ENCODE data around the gene PHYKPL. TPM values are rescaled to one million over a fixed set of nuclear protein-coding genes. Genes with fewer than 3 reads are reported as not detected.

PHYKPL gene
- total and polyA plus RNA-seq, 7 donors: 26.0 to 121 (median 47.6) TPM

GRCh38 chr5:178163772-178164735 lies 68.5 kb downstream of the PHYKPL start:
- DNase-seq: peak; percentile 89
- H3K4me1 ChIP-seq: peaks cover 0 to 9% (median 9%) of the 10 kb centered on the region in 4 donors
- TF ChIP-seq CTCF (IDR thresholded peaks at IDR 0.05) (peak; percentile 94 to 100 (median 97)), POLR2A (IDR thresholded peaks at IDR 0.05) (no peak)
- intact Hi-C loops (cut with DNase I): loop anchor here (1.0 to 5.0 kb wide), 2 partner anchors 42 to 88 kb away; no protein-coding TSS in a partner anchor
- H3K9me3 ChIP-seq: no peaks in the 10 kb centered on the region
- peak overlapping the region in 2 of 4 donors; percentile 12 to 16 for H3K4me3 ChIP-seq
- H3K27ac ChIP-seq: no peak overlapping the region
- peaks cover 0 to 33% (median 14%) of the 10 kb centered on the region in 3 donors for H3K27me3 ChIP-seq
- H3K36me3 ChIP-seq: no peaks in the 10 kb centered on the region
- 10 to 12% methylated on average over 33 of the region's 33 CpGs for WGBS, 2 donors

- Histone ChIP-seq H3K27ac (no peak overlapping the region), H3K36me3 (no peaks in the 10 kb centered on the region), H3K27me3 (peaks cover 0 to 33% (median 14%) of the 10 kb centered on the region in 3 donors), H3K9me3 (no peaks in the 10 kb centered on the region), H3K4me1 (peaks cover 0 to 9% (median 9%) of the 10 kb centered on the region in 4 donors), H3K4me3 (no peak overlapping the region)
- no peak for TF ChIP-seq POLR2A (IDR thresholded peaks at IDR 0.05)
- 79 to 82% methylated on average over 9 of the region's 9 CpGs for WGBS, 2 donors
- no peak for DNase-seq
- intact Hi-C loops (cut with DNase I): loop anchor here (5.0 kb wide), 1 partner anchor 40 kb away; no protein-coding TSS in a partner anchor
These were observed 70.1 kb downstream of the PHYKPL start for GRCh38 chr5:178162481-178162880.

- H3K27me3 ChIP-seq: peaks cover 0 to 22% (median 8%) of the 10 kb centered on the region in 3 donors
- no peak overlapping the region for H3K27ac ChIP-seq
- H3K9me3 ChIP-seq: no peaks in the 10 kb centered on the region
- no peaks in the 10 kb centered on the region for H3K36me3 ChIP-seq
- TF ChIP-seq POLR2AphosphoS5 (IDR thresholded peaks at IDR 0.05) (no peak), CTCF (IDR thresholded peaks at IDR 0.05) (no peak), EP300 (IDR thresholded peaks at IDR 0.05) (no peak), POLR2A (IDR thresholded peaks at IDR 0.05) (no peak)
- DNase-seq: no peak
- intact Hi-C loops (cut with DNase I): loop anchor here (5.0 kb wide), 1 partner anchor 38 kb away; no protein-coding TSS in a partner anchor
- H3K4me1 ChIP-seq: peaks cover 0 to 9% (median 9%) of the 10 kb centered on the region in 4 donors
- 86 to 87% methylated on average over 5 of the region's 5 CpGs for WGBS, 2 donors
- no peak overlapping the region for H3K4me3 ChIP-seq
These were observed 72.4 kb downstream of the PHYKPL start for GRCh38 chr5:178160176-178160575.

Other genes with a start within 250 kb of the PHYKPL start
- not detected for gene PROP1, start 236.6 kb downstream of the PHYKPL start, total RNA-seq
- not detected for gene PROP1, start 236.6 kb downstream of the PHYKPL start, polyA plus RNA-seq
- gene N4BP3, start 119.3 kb downstream of the PHYKPL start, total RNA-seq: 1 to 10 TPM in 3 of 4 donors, under 1 TPM in 1; 0.95 to 3.0 (median 1.6) TPM
- 1 to 10 TPM in 2 of 3 donors, under 1 TPM in 1; 0.69 to 2.3 (median 1.2) TPM for gene N4BP3, start 119.3 kb downstream of the PHYKPL start, polyA plus RNA-seq
- gene RMND5B, start 101.8 kb downstream of the PHYKPL start, total RNA-seq: 10 to 100 TPM; 37.5 to 44.8 (median 42.0) TPM
- gene RMND5B, start 101.8 kb downstream of the PHYKPL start, polyA plus RNA-seq: 10 to 100 TPM; 25.2 to 36.2 (median 30.5) TPM
- gene NHP2, start 78.9 kb downstream of the PHYKPL start, total RNA-seq: 100 to 1,000 TPM in 3 of 4 donors, 10 to 100 TPM in 1; 77.8 to 231 (median 185) TPM
- 100 to 1,000 TPM; 131 to 177 (median 156) TPM for gene NHP2, start 78.9 kb downstream of the PHYKPL start, polyA plus RNA-seq
- not detected for gene GMCL2, start 45.4 kb downstream of the PHYKPL start, total RNA-seq
- gene GMCL2, start 45.4 kb downstream of the PHYKPL start, polyA plus RNA-seq: under 1 TPM in 1 of 3 donors, not detected in 2; 0.01 TPM
- gene HNRNPAB, start 28.3 kb downstream of the PHYKPL start, total RNA-seq: 100 to 1,000 TPM in 1 of 4 donors, 10 to 100 TPM in 3; 77.8 to 101 (median 83.0) TPM
- 100 to 1,000 TPM; 212 to 227 (median 219) TPM for gene HNRNPAB, start 28.3 kb downstream of the PHYKPL start, polyA plus RNA-seq